Hepatocyte (in vitro differentiated cells): ENCODE data around the gene SLC16A5. TPM values are rescaled to one million over a fixed set of nuclear protein-coding genes. Genes with fewer than 3 reads are reported as not detected.

Experiments used
- DNase-seq: peaks from one replicate; pipeline ENCODE4 v3.0.0-alpha.2; 2016; ENCODE audit warnings: low spot score
- H2AFZ ChIP-seq: fragments of 200-600 bp; sonication (generic); 2 replicates; pipeline ENCODE4 v1.6.0; 2016; ENCODE audit warnings: antibody characterized with exemption, mild to moderate bottlenecking
- H3K27ac ChIP-seq: fragments of 200-600 bp; sonication (generic); 2 replicates; pipeline ENCODE4 v1.5.1; 2016; ENCODE audit warnings: mild to moderate bottlenecking
- H3K27me3 ChIP-seq: fragments of 200-600 bp; sonication (generic); 2 replicates; pipeline ENCODE4 v1.6.1; 2016
- H3K36me3 ChIP-seq: fragments of 200-600 bp; sonication (generic); replicated peaks from 2 replicates; pipeline ENCODE4 v1.5.1; 2016; ENCODE audit warnings: low read depth; ENCODE audit not compliant: insufficient read depth
- H3K4me1 ChIP-seq: fragments of 200-600 bp; sonication (generic); 2 replicates; pipeline ENCODE4 v1.5.1; 2016; ENCODE audit warnings: mild to moderate bottlenecking, moderate library complexity; ENCODE audit not compliant: insufficient read depth
- H3K4me2 ChIP-seq: fragments of 200-600 bp; sonication (generic); 2 replicates; pipeline ENCODE4 v1.6.0; 2016
- H3K4me3 ChIP-seq: fragments of 200-600 bp; sonication (generic); 2 replicates; pipeline ENCODE4 v1.5.1; 2016; ENCODE audit warnings: mild to moderate bottlenecking
- H3K79me2 ChIP-seq: fragments of 200-600 bp; sonication (generic); 2 replicates; pipeline ENCODE4 v1.6.0; 2017; ENCODE audit warnings: mild to moderate bottlenecking
- H3K9me2 ChIP-seq: fragments of 200-600 bp; sonication (generic); replicated peaks from 2 replicates; pipeline ENCODE4 v1.6.0; 2017; ENCODE audit warnings: mild to moderate bottlenecking; ENCODE audit not compliant: insufficient read depth
- H3K9me3 ChIP-seq: fragments of 200-600 bp; sonication (generic); 2 replicates; pipeline ENCODE4 v1.5.1; 2016; ENCODE audit warnings: low read depth, mild to moderate bottlenecking
- H4K20me1 ChIP-seq: fragments of 200-600 bp; sonication (generic); 2 replicates; pipeline ENCODE4 v1.6.0; 2016; ENCODE audit warnings: mild to moderate bottlenecking; ENCODE audit not compliant: insufficient read depth, poor library complexity, severe bottlenecking
- CTCF ChIP-seq: fragments of 200-600 bp; sonication (generic); IDR thresholded peaks from 2 replicates; pipeline ENCODE4 v1.5.1; 2016; ENCODE audit warnings: antibody characterized with exemption, mild to moderate bottlenecking; ENCODE audit not compliant: poor library complexity
- EZH2 ChIP-seq: fragments of 200-600 bp; sonication (generic); IDR thresholded peaks from 2 replicates; pipeline ENCODE4 v1.6.1; 2016; ENCODE audit warnings: antibody characterized with exemption, mild to moderate bottlenecking, borderline replicate concordance
- EZH2phosphoT487 ChIP-seq: fragments of 200-600 bp; sonication (generic); IDR thresholded peaks from one replicate; pipeline ENCODE4 v1.6.1; 2018; ENCODE audit warnings: antibody characterized with exemption, mild to moderate bottlenecking, low read depth, moderate library complexity; ENCODE audit not compliant: unreplicated experiment, severe bottlenecking
- WGBS: methylation state at CpG from one replicate; pipeline ENCODE4 v1.1.6; 2016; ENCODE audit warnings: low lambda C conversion rate; ENCODE audit errors: missing lambda C conversion rate; 5-methylcytosine and 5-hydroxymethylcytosine counted together
- polyA plus RNA-seq: library from polyadenylated mRNA; unstranded; fragments of >200 nt; fragmentation: Nextera tagmentation; extraction: Ambion mirVana; gene quantifications from 2 replicates; pipeline ENCODE4 v1.2.1, GENCODE V29; 2016
- total RNA-seq: library from RNA; depleted of rRNA; stranded (reverse); fragments of >200 nt; gene quantifications from 2 replicates; pipeline ENCODE4 v1.2.3, GENCODE V29; 2014

SLC16A5 gene
- total and polyA plus RNA-seq, 2 experiments from 2014 or later, result 11.9 to 12.8 TPM

- H3K4me2 ChIP-seq, result peak overlapping the region; percentile 91
- peaks cover 70% of the 10 kb centered on the region for H3K4me1 ChIP-seq
- no peak overlapping the region for H2AFZ ChIP-seq
- no peaks in the 10 kb centered on the region for H3K9me2 ChIP-seq
- DNase-seq, result no peak
- H3K27me3 ChIP-seq, result no peaks in the 10 kb centered on the region
- H3K4me3 ChIP-seq, result no peak overlapping the region
- H3K27ac ChIP-seq, result peak overlapping the region; percentile 99
- 52% methylated on average over 15 of the region's 19 CpGs for WGBS
- no peaks in the 10 kb centered on the region for H3K36me3 ChIP-seq
- H3K79me2 ChIP-seq, result peaks cover 51% of the 10 kb centered on the region
- no peaks in the 10 kb centered on the region for H3K9me3 ChIP-seq
- TF ChIP-seq EZH2 (no peak), CTCF (no peak), EZH2phosphoT487 (no peak)
- no peaks in the 10 kb centered on the region for H4K20me1 ChIP-seq
Measured at GRCh38 chr17:75090871-75091854, 3.4 kb downstream of the SLC16A5 start.

DNA sequence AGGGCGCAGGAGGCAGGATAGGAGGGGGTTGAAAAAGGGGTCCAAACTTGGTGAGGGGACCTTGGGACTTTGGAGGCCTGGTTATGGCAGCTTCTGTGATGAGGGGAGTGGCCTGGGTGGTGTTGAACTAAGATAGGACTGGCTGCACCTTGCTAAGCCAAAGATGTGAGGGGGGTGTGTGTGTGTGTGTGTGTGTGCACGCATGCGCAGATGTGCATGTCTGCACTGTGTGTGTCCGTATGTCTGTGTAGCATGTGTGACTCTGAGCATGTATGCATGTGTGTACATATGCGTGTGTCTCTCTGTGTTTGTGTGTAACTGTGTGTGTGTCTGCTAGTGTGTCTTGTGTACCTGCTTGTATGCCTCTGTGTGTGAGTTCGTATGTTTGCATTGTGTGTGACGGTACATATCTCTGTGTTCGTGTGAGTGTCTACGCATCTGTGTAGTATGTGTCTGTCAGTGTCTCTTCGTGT lies 4.1 kb downstream of the SLC16A5 start:
- no peak overlapping the region for H2AFZ ChIP-seq
- peaks cover 51% of the 10 kb centered on the region for H3K79me2 ChIP-seq
- peak overlapping the region; percentile 99 for H3K27ac ChIP-seq
- no peak overlapping the region for H3K4me3 ChIP-seq
- H3K9me3 ChIP-seq, result no peaks in the 10 kb centered on the region
- no peaks in the 10 kb centered on the region for H3K27me3 ChIP-seq
- no peak for DNase-seq
- no peaks in the 10 kb centered on the region for H3K36me3 ChIP-seq
- peak overlapping the region; percentile 91 for H3K4me2 ChIP-seq
- 82% methylated on average over 10 of the region's 10 CpGs for WGBS
- H3K9me2 ChIP-seq, result no peaks in the 10 kb centered on the region
- peaks cover 65% of the 10 kb centered on the region for H3K4me1 ChIP-seq
- H4K20me1 ChIP-seq, result no peaks in the 10 kb centered on the region
- TF ChIP-seq EZH2 (no peak), CTCF (no peak), EZH2phosphoT487 (no peak)

GRCh38 chr17:75093548-75094158 lies 5.9 kb downstream of the SLC16A5 start:
- peaks cover 55% of the 10 kb centered on the region for H3K4me1 ChIP-seq
- H2AFZ ChIP-seq, result no peak overlapping the region
- H3K27ac ChIP-seq, result peak overlapping the region; percentile 99

More at GRCh38 chr17:75093548-75094158, 5.9 kb downstream of the SLC16A5 start:
- Histone ChIP-seq H3K27me3 (no peaks in the 10 kb centered on the region), H3K4me3 (no peak overlapping the region), H3K4me2 (peak overlapping the region; percentile 91), H4K20me1 (no peaks in the 10 kb centered on the region), H3K36me3 (no peaks in the 10 kb centered on the region), H3K9me2 (no peaks in the 10 kb centered on the region), H3K9me3 (no peaks in the 10 kb centered on the region), H3K79me2 (peaks cover 46% of the 10 kb centered on the region)
- WGBS, result 86% methylated on average over 18 of the region's 18 CpGs
- TF ChIP-seq CTCF (no peak), EZH2 (no peak), EZH2phosphoT487 (no peak)
- DNase-seq, result no peak
